H9 (cell line): Measurements from ENCODE around the gene VPS39. TPM values are rescaled to one million over a fixed set of nuclear protein-coding genes. Genes with fewer than 3 reads are reported as not detected.

Source experiments
- DNase-seq: peaks from one replicate; pipeline ENCODE4 v3.0.0-alpha.2; 2017
- H2AFZ ChIP-seq: one replicate; pipeline ENCODE4 v1.6.1; 2013; ENCODE audit warnings: mild to moderate bottlenecking, low read length, control low read depth, moderate library complexity
- H2AK5ac ChIP-seq: 2 replicates; pipeline ENCODE4 v1.6.1; 2013; ENCODE audit warnings: low read length, control low read depth, mixed read lengths; ENCODE audit not compliant: insufficient read length
- H2BK120ac ChIP-seq: one replicate; pipeline ENCODE4 v1.6.1; 2013; ENCODE audit warnings: low read depth, mild to moderate bottlenecking, low read length, control low read depth, inconsistent platforms; ENCODE audit not compliant: poor library complexity, severe bottlenecking
- H2BK12ac ChIP-seq: 2 replicates; pipeline ENCODE4 v1.6.1; 2013; ENCODE audit warnings: low read length, control low read depth, mixed read lengths, low read depth; ENCODE audit not compliant: insufficient read length
- H2BK15ac ChIP-seq: 2 replicates; pipeline ENCODE4 v1.6.1; 2013; ENCODE audit warnings: low read depth, low read length, control low read depth
- H2BK20ac ChIP-seq: one replicate; pipeline ENCODE4 v1.6.1; 2013; ENCODE audit warnings: low read depth, mild to moderate bottlenecking, low read length, control low read depth, inconsistent platforms; ENCODE audit not compliant: poor library complexity, severe bottlenecking
- H2BK5ac ChIP-seq: 2 replicates; pipeline ENCODE4 v1.6.1; 2013; ENCODE audit warnings: low read length, control low read depth, mixed read lengths; ENCODE audit not compliant: insufficient read length
- H3K14ac ChIP-seq: 2 replicates; pipeline ENCODE4 v1.6.1; 2013; ENCODE audit warnings: low read length, control low read depth; ENCODE audit not compliant: insufficient read depth
- H3K18ac ChIP-seq: 2 replicates; pipeline ENCODE4 v1.6.1; 2013; ENCODE audit warnings: low read depth, mild to moderate bottlenecking, mixed read lengths, low read length, control low read depth; ENCODE audit not compliant: insufficient read length
- H3K23ac ChIP-seq: 2 replicates; pipeline ENCODE4 v1.6.1; 2013; ENCODE audit warnings: low read length, control low read depth, mixed read lengths, low read depth; ENCODE audit not compliant: insufficient read length
- H3K23me2 ChIP-seq: 2 replicates; pipeline ENCODE4 v1.6.1; 2013; ENCODE audit warnings: low read depth, mild to moderate bottlenecking, mixed read lengths, low read length, control low read depth; ENCODE audit not compliant: insufficient read length, poor library complexity, severe bottlenecking
- H3K27ac ChIP-seq: 2 replicates; pipeline ENCODE4 v1.5.1; 2013; ENCODE audit warnings: low read length, control low read depth, mixed read lengths, low read depth; ENCODE audit not compliant: insufficient read length
- H3K27me3 ChIP-seq: 2 replicates; pipeline ENCODE4 v1.6.1; 2013; ENCODE audit warnings: low read length, control low read depth, inconsistent platforms; ENCODE audit not compliant: insufficient read depth
- H3K4ac ChIP-seq: 2 replicates; pipeline ENCODE4 v1.6.1; 2013; ENCODE audit warnings: low read depth, mild to moderate bottlenecking, control low read depth, inconsistent platforms, low read length, moderate library complexity
- H3K4me1 ChIP-seq: 2 replicates; pipeline ENCODE4 v1.6.1; 2013; ENCODE audit warnings: low read length, control low read depth, inconsistent platforms; ENCODE audit not compliant: insufficient read depth
- H3K4me2 ChIP-seq: 2 replicates; pipeline ENCODE4 v1.6.1; 2013; ENCODE audit warnings: low read length, control low read depth, mixed read lengths; ENCODE audit not compliant: insufficient read length, insufficient read depth
- H3K56ac ChIP-seq: 2 replicates; pipeline ENCODE4 v1.6.1; 2013; ENCODE audit warnings: low read depth, mild to moderate bottlenecking, mixed read lengths, low read length, control low read depth; ENCODE audit not compliant: insufficient read length
- H3K79me1 ChIP-seq: 2 replicates; pipeline ENCODE4 v1.6.1; 2013; ENCODE audit warnings: low read depth, mild to moderate bottlenecking, moderate library complexity, low read length, control low read depth, inconsistent platforms; ENCODE audit not compliant: insufficient read depth, poor library complexity, severe bottlenecking
- H3K79me2 ChIP-seq: 2 replicates; pipeline ENCODE4 v1.6.1; 2013; ENCODE audit warnings: low read length, control low read depth, inconsistent platforms; ENCODE audit not compliant: insufficient read depth
- H3K9ac ChIP-seq: 2 replicates; pipeline ENCODE4 v1.6.1; 2013; ENCODE audit warnings: low read length, control low read depth, mixed read lengths; ENCODE audit not compliant: insufficient read length; ENCODE audit errors: extremely low read depth
- H3K9me3 ChIP-seq: one replicate; pipeline ENCODE4 v1.6.1; 2013; ENCODE audit warnings: low read depth, low read length, inconsistent platforms; ENCODE audit not compliant: control insufficient read depth
- H3T11ph ChIP-seq: one replicate; pipeline ENCODE4 v1.6.1; 2013; ENCODE audit warnings: mild to moderate bottlenecking, low read length, control low read depth, inconsistent platforms
- H4K20me1 ChIP-seq: one replicate; pipeline ENCODE4 v1.6.1; 2013; ENCODE audit not compliant: control insufficient read depth, insufficient read length, insufficient read depth
- H4K5ac ChIP-seq: 2 replicates; pipeline ENCODE4 v1.6.1; 2013; ENCODE audit warnings: low read depth, mild to moderate bottlenecking, mixed read lengths, low read length, control low read depth; ENCODE audit not compliant: insufficient read length
- H4K8ac ChIP-seq: replicated peaks from 2 replicates; pipeline ENCODE4 v1.6.1; 2013; ENCODE audit warnings: low read length, control low read depth, mixed read lengths, low read depth; ENCODE audit not compliant: insufficient read length
- H4K91ac ChIP-seq: 2 replicates; pipeline ENCODE4 v1.6.1; 2013; ENCODE audit warnings: low read depth, mild to moderate bottlenecking, moderate library complexity, mixed read lengths, low read length, control low read depth; ENCODE audit not compliant: insufficient read length
- H3K27ac Mint-ChIP-seq, 3 experiments: 2 replicates in 2 of 3; 3 replicates in 1 of 3; pipeline ENCODE4 v1.8.0; 2020 to 2021; ENCODE audit warnings: mixed read lengths in 3 of 3, mild to moderate bottlenecking in 1 of 3, moderate library complexity in 1 of 3
- H3K27me3 Mint-ChIP-seq: 2 replicates; pipeline ENCODE4 v1.8.0; 2021; ENCODE audit warnings: low read depth, mild to moderate bottlenecking, moderate library complexity, mixed read lengths
- H3K36me3 Mint-ChIP-seq, 3 experiments: 2 replicates in 2 of 3; 3 replicates in 1 of 3; pipeline ENCODE4 v1.8.0; 2020 to 2021; ENCODE audit warnings: low read depth in 3 of 3, mixed read lengths in 3 of 3; ENCODE audit not compliant: insufficient read depth in 1 of 3
- H3K4me1 Mint-ChIP-seq, 2 experiments: 2 replicates each; pipeline ENCODE4 v1.8.0; 2020; ENCODE audit warnings: mixed read lengths in 2 of 2
- H3K4me3 Mint-ChIP-seq, 2 experiments: 2 replicates in 1 of 2; 3 replicates in 1 of 2; pipeline ENCODE4 v1.8.0; 2020 to 2021; ENCODE audit warnings: mild to moderate bottlenecking in 2 of 2, mixed read lengths in 2 of 2, moderate library complexity in 1 of 2
- H3K9me3 Mint-ChIP-seq, 2 experiments: 2 replicates in 1 of 2; 3 replicates in 1 of 2; pipeline ENCODE4 v1.8.0; 2020; ENCODE audit warnings: mild to moderate bottlenecking in 2 of 2, mixed read lengths in 2 of 2, moderate library complexity in 1 of 2
- WGBS: extraction: QIAGEN DNeasy Blood & Tissue Kit; methylation state at CpG from one replicate; pipeline ENCODE4 v1.1.7; 2013; ENCODE audit warnings: missing lambda C conversion rate, low lambda C conversion rate, mixed read lengths; ENCODE audit not compliant: insufficient read length; ENCODE audit errors: extremely low coverage; 5-methylcytosine and 5-hydroxymethylcytosine counted together
- total RNA-seq: library from RNA; stranded (reverse); gene quantifications from 2 replicates; pipeline ENCODE4 v1.2.1, GENCODE V29; 2021
- TF ChIP-seq, protein P1 (sequence below): fragments of 200-600 bp; sonication (generic); conservative IDR thresholded peaks from 3 replicates; pipeline ENCODE4 v1.8.0; 2021; ENCODE audit warnings: antibody characterized with exemption, mild to moderate bottlenecking

Gene VPS39
- total RNA-seq, 1 experiment from 2014 or later = 48.6 TPM

- H3K79me2 ChIP-seq = no peaks in the 10 kb centered on the region
- DNase-seq = no peak
- H4K91ac ChIP-seq = no peak overlapping the region
- no peak overlapping the region for H3K14ac ChIP-seq
- no peak overlapping the region for H3K23ac ChIP-seq
- H3K18ac ChIP-seq = no peak overlapping the region
- H3K79me1 ChIP-seq = no peaks in the 10 kb centered on the region
- no peak overlapping the region for H2AK5ac ChIP-seq
- H3K4me2 ChIP-seq = no peak overlapping the region
- H4K8ac ChIP-seq = no peak overlapping the region
- no peak overlapping the region for H3K56ac ChIP-seq
- Mint-ChIP-seq H3K27me3 (no peaks in the 10 kb centered on the region), H3K36me3 (no peaks in the 10 kb centered on the region), H3K27ac (no peak overlapping the region), H3K9me3 (no peaks in the 10 kb centered on the region), H3K4me1 (peaks cover 6 to 13% of the 10 kb centered on the region in 2 experiments; a peak in 3 of 4 replicates), H3K4me3 (no peak overlapping the region)
- WGBS = no CpG with 5 or more reads among the region's 4 CpGs
- H2BK20ac ChIP-seq = no peak overlapping the region
- H2AFZ ChIP-seq = no peak overlapping the region
- H3K4ac ChIP-seq = no peak overlapping the region
- H4K5ac ChIP-seq = no peak overlapping the region
- no peaks in the 10 kb centered on the region for H3K27me3 ChIP-seq
- H3K4me1 ChIP-seq = no peaks in the 10 kb centered on the region
- no peaks in the 10 kb centered on the region for H3K9me3 ChIP-seq
- TF ChIP-seq, protein P1, sequence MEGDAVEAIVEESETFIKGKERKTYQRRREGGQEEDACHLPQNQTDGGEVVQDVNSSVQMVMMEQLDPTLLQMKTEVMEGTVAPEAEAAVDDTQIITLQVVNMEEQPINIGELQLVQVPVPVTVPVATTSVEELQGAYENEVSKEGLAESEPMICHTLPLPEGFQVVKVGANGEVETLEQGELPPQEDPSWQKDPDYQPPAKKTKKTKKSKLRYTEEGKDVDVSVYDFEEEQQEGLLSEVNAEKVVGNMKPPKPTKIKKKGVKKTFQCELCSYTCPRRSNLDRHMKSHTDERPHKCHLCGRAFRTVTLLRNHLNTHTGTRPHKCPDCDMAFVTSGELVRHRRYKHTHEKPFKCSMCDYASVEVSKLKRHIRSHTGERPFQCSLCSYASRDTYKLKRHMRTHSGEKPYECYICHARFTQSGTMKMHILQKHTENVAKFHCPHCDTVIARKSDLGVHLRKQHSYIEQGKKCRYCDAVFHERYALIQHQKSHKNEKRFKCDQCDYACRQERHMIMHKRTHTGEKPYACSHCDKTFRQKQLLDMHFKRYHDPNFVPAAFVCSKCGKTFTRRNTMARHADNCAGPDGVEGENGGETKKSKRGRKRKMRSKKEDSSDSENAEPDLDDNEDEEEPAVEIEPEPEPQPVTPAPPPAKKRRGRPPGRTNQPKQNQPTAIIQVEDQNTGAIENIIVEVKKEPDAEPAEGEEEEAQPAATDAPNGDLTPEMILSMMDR = no peak
- no peak overlapping the region for H3K27ac ChIP-seq
- no peaks in the 10 kb centered on the region for H3K23me2 ChIP-seq
- no peak overlapping the region for H2BK120ac ChIP-seq
- H3K9ac ChIP-seq = no peak overlapping the region
- no peak overlapping the region for H2BK5ac ChIP-seq
- H2BK12ac ChIP-seq = no peak overlapping the region
- no peak overlapping the region for H3T11ph ChIP-seq
- H2BK15ac ChIP-seq = no peak overlapping the region
- H4K20me1 ChIP-seq = no peaks in the 10 kb centered on the region
Observed at GRCh38 chr15:42151736-42152135, 56.4 kb downstream of the VPS39 start.
